ENCODE measurements around the gene FAM204A.

DNA sequence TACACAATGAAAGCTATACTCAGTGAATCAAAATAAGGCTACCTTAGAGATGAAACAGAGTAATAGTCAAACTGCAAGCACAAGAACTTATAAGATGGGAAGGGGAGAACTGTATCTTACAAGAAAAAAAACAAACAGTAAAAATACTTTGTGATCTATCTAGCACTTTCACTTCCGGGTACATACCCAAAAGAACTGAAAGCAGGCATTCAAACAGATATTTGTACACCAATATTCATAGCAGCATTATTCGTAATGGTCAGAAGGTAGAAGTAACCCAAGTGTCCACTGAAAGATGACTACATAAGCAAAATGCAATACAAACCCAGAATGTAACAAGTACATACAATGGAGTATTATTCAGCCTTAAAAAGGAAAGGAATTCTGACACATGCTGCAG is 18.0 kb downstream of the FAM204A start:
- TF ChIP-seq POLR2A (IDR thresholded peaks at IDR 0.05; ENCODE audit: low read depth, low read length) (no peak), POLR2AphosphoS5 (IDR thresholded peaks at IDR 0.05; ENCODE audit: low read depth, low read length) (no peak), TAF1 (IDR thresholded peaks at IDR 0.05; ENCODE audit: low read depth, low read length) (no peak), SPI1 (IDR thresholded peaks at IDR 0.05; ENCODE audit: low read depth, low read length) (no peak; the same call in 1 of the 2 replicates), POU2F2 (IDR thresholded peaks at IDR 0.05; ENCODE audit: low read depth, low read length) (no peak), PAX5 (IDR thresholded peaks at IDR 0.05; ENCODE audit: insufficient read depth, low read length, severe bottlenecking) (no peak)
